ENCODE results near the gene KRT28. TPM values are rescaled to one million over a fixed set of nuclear protein-coding genes. Genes with fewer than 3 reads are reported as not detected.
"Not testable (repeated sequence)": the region's sequence is repeated elsewhere in the genome, so short reads cannot be mapped to it uniquely, and the experiment has no call there.

The KRT28 gene
- total RNA-seq, 4 donors from 2014 or later: 0.88 TPM; not detected in 3

DNA sequence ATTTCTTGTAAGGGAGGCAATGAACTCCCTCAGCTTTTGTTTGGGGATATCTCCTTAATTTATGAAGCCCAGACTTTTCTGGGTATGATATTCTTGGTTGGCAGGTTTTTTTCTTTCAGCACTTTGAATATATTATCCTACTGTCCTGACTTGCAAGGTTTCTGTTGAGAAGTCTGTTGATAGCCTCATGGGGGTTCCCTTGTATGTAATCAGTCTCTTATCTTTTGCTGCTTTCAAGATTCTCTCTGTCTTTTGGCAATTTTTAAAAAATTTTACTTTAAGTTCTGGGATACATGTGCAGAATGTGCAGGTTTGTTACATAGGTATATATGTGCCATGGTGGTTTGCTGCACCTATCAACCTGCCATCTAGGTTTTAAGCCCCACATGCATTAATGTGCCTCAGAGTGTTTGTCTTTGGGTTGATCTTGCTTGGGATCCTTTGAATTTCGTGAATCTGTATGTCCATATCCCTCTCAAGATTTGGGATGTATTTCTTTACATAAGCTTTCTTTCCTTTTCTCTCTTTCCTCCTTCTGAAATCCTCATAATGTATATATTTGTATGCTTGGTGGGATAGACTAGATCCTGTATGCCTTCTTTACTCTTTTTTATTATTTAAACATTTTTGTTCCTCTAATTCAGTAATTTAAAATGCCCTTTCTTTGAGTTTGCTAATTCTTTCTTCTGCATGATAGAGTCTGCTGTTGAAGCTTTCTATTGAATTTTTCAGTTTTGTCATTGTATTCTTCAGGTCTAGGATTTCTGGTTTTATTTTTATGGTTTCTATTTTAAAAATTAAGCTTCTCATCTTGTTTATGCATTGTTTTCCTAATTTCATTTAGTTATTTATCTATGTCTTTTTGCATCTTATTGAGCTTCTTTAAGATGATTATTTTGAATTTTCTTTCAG is 39.4 kb downstream of the KRT28 start:
- H3K27me3 ChIP-seq: no peaks in the 10 kb centered on the region
- DNase-seq: no peak
- TF ChIP-seq POLR2A (IDR thresholded peaks at IDR 0.05): no peak
- TF ChIP-seq, protein P1, sequence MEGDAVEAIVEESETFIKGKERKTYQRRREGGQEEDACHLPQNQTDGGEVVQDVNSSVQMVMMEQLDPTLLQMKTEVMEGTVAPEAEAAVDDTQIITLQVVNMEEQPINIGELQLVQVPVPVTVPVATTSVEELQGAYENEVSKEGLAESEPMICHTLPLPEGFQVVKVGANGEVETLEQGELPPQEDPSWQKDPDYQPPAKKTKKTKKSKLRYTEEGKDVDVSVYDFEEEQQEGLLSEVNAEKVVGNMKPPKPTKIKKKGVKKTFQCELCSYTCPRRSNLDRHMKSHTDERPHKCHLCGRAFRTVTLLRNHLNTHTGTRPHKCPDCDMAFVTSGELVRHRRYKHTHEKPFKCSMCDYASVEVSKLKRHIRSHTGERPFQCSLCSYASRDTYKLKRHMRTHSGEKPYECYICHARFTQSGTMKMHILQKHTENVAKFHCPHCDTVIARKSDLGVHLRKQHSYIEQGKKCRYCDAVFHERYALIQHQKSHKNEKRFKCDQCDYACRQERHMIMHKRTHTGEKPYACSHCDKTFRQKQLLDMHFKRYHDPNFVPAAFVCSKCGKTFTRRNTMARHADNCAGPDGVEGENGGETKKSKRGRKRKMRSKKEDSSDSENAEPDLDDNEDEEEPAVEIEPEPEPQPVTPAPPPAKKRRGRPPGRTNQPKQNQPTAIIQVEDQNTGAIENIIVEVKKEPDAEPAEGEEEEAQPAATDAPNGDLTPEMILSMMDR (IDR thresholded peaks at IDR 0.05): no peak
- H3K9me3 ChIP-seq: peaks cover 0 to 13% (median 6%) of the 10 kb centered on the region in 4 donors
- H3K36me3 ChIP-seq: no peaks in the 10 kb centered on the region
- no peak overlapping the region for H3K4me3 ChIP-seq
- no peaks in the 10 kb centered on the region for H3K4me1 ChIP-seq
- H3K27ac ChIP-seq: no peak overlapping the region

DNA sequence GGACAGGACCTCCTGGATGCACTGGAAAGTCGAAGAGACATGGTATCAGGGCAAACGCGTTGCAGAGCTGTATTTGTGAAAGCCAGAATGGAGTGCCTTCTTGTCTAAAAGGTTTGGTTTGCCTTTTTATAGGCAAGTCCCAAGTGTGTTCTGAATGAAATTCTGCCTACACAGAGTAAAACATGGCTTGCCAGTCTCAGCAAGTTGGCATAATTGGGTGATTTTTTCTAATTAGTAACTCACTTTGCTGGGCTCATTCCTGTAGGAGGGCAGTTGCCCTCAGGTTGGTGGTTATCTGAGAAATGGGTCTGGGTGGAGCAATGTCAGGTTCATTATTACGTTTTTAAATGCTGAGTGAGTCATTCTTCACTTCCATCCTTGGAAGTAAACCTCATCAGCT is 44.5 kb downstream of the KRT28 start, which contains the start of gene KRT25:
TSS of gene KRT25 (minus strand) at position 101 of the 400 bp plus-strand sequence. CDS start at position 41, 60 bp downstream.
- Histone ChIP-seq H3K4me3 (no peak within 1 kb of the TSS), H3K27me3 (no peaks in the 10 kb centered on the region), H3K27ac (no peak within 1 kb of the TSS), H3K36me3 (no peaks in the 10 kb centered on the region), H3K4me1 (no peaks in the 10 kb centered on the region), H3K9me3 (peaks cover 0 to 4% (median 0%) of the 10 kb centered on the region in 4 donors)
- TF ChIP-seq, protein P1 (IDR thresholded peaks at IDR 0.05): no peak
- no peak for TF ChIP-seq POLR2A (IDR thresholded peaks at IDR 0.05)
- no peak for DNase-seq

DNA sequence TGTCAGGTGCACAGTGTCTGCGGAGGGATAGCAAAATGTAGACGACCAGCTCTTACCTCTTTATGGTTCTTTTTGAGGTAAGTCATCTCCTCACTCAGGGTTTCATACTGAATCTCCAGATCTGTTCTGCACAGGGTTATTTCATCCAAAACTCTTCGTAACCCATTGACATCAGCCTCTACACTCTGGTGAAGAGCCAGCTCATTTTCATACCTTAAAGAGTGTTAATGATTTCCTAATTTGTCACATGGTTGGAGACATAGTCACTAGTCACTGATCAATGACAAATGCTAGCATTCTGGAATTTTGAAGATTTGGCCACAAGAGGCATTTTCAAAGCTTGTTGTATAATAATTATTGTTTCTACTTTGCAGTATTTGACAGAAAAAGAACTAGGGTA is 46.0 kb downstream of the KRT28 start:
- Histone ChIP-seq H3K4me3 (no peak overlapping the region), H3K9me3 (no peaks in the 10 kb centered on the region), H3K27me3 (no peaks in the 10 kb centered on the region), H3K27ac (no peak overlapping the region), H3K4me1 (no peaks in the 10 kb centered on the region), H3K36me3 (no peaks in the 10 kb centered on the region)
- TF ChIP-seq, protein P1 (IDR thresholded peaks at IDR 0.05): no peak
- TF ChIP-seq POLR2A (IDR thresholded peaks at IDR 0.05): no peak
- DNase-seq: no peak

DNA sequence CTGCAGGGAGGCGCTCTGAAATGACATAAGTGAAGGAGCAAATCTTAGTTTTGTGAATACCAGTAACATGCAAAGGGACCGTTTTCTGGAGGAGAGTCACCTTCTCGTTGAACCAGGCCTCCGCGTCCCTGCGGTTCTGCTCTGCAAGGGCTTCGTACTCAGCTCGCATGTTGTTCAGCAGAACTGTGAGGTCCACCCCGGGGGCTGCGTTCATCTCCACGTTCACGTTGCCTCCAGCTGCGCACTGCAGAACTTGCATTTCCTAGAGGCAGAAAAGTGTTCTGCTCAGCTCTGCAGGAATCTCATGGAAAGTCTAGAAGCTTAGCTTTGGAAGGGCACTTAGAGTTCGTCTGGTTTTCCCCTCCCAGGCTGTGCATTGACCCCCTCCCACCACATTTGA is 48.7 kb downstream of the KRT28 start:
- no peak for DNase-seq
- TF ChIP-seq, protein P1 (IDR thresholded peaks at IDR 0.05): no peak
- TF ChIP-seq POLR2A (IDR thresholded peaks at IDR 0.05): no peak
- H3K4me3 ChIP-seq: no peak overlapping the region
- H3K36me3 ChIP-seq: no peaks in the 10 kb centered on the region
- no peak overlapping the region for H3K27ac ChIP-seq
- no peaks in the 10 kb centered on the region for H3K27me3 ChIP-seq
- no peaks in the 10 kb centered on the region for H3K9me3 ChIP-seq
- no peaks in the 10 kb centered on the region for H3K4me1 ChIP-seq

DNA sequence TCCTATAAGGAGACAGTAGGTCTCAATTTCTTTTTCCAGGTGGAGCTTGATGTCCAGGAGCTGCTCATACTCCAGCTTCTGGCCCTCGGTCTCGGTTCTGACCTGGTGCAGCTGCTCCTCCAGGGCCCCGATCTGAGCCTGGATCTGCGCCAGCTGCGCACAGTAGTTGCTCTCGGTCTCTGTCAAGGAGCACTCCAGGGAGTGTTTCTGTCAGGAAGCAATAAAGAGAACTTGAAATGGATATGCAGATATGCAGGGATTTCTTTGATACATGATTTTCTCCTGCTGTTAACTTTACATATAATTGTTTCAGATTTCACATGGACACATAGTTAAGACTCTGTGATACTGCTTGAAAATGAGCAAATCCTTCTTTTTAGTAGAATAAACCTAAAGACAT is 49.4 kb downstream of the KRT28 start:
- H3K4me1 ChIP-seq: no peaks in the 10 kb centered on the region
- no peak overlapping the region for H3K27ac ChIP-seq
- no peak for DNase-seq
- TF ChIP-seq POLR2A (IDR thresholded peaks at IDR 0.05): no peak
- TF ChIP-seq, protein P1 (IDR thresholded peaks at IDR 0.05): no peak
- H3K4me3 ChIP-seq: no peak overlapping the region
- no peaks in the 10 kb centered on the region for H3K36me3 ChIP-seq
- H3K9me3 ChIP-seq: no peaks in the 10 kb centered on the region
- H3K27me3 ChIP-seq: no peaks in the 10 kb centered on the region

DNA sequence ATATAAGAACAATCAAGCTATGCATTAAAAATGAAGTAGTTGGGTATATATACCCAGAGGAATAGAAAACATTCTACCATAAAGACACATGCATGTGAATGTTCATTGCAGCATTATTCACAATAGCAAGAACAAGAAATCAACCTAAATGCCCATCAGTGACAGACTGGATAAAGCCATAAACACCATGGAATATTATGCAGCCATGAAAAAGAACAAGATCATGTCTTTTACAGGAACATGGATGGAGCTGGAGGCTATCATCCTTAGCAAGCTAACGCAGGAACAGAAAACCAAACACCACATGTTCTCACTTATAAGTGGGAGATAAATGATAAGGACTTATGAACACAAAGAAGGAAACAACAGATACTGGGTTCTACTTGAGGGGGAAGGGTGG is 51.1 kb downstream of the KRT28 start:
- DNase-seq, H3K27ac ChIP-seq, H3K27me3 ChIP-seq, H3K4me3 ChIP-seq, H3K36me3 ChIP-seq, H3K4me1 ChIP-seq, H3K9me3 ChIP-seq: not testable (repeated sequence)
